HL-60/S4 treated with phorbol 12-myristate 13-acetate at 8.2 ng/mL for 4 days and 3 days (cell line): ENCODE measurements around the gene TAF4.

ENCODE experiments used
- in situ Hi-C: fragments of 300-500 bp; cut with MboI; formaldehyde crosslinking; loops from 2 replicates; pipeline ENCODE4 v1.15.0; 2022; ENCODE audit warnings: low sequenced_read_pairs

Gene TAF4

GRCh38 chr20:62025394-62025793 lies 40.3 kb downstream of the TAF4 start:
- in situ Hi-C loops: no loop called here

- in situ Hi-C loops: loop anchor here (25.0 kb wide), 1 partner anchor 113 kb away; the partner anchor contains the start of genes PSMA7 and SS18L1
Observed at GRCh38 chr20:62023935-62024334, 41.7 kb downstream of the TAF4 start.

GRCh38 chr20:62022575-62023139 lies 43.0 kb downstream of the TAF4 start:
- in situ Hi-C loops: loop anchor here (25.0 kb wide), 1 partner anchor 115 kb away; the partner anchor contains the start of genes PSMA7 and SS18L1

- in situ Hi-C loops: loop anchor here (25.0 kb wide), 1 partner anchor 115 kb away; the partner anchor contains the start of genes PSMA7 and SS18L1
Observed at GRCh38 chr20:62021793-62022385, 43.8 kb downstream of the TAF4 start.

GRCh38 chr20:62020935-62021701 lies 44.6 kb downstream of the TAF4 start:
- in situ Hi-C loops: loop anchor here (25.0 kb wide), 1 partner anchor 116 kb away; the partner anchor contains the start of genes PSMA7 and SS18L1

GRCh38 chr20:62019881-62020492 lies 45.7 kb downstream of the TAF4 start:
- in situ Hi-C loops: loop anchor here (25.0 kb wide), 1 partner anchor 117 kb away; the partner anchor contains the start of genes PSMA7 and SS18L1

GRCh38 chr20:62019144-62019805 lies 46.4 kb downstream of the TAF4 start:
- in situ Hi-C loops: loop anchor here (25.0 kb wide), 1 partner anchor 118 kb away; the partner anchor contains the start of genes PSMA7 and SS18L1

GRCh38 chr20:62018437-62019143 lies 47.1 kb downstream of the TAF4 start:
- in situ Hi-C loops: loop anchor here (25.0 kb wide), 1 partner anchor 119 kb away; the partner anchor contains the start of genes PSMA7 and SS18L1

- in situ Hi-C loops: loop anchor here (25.0 kb wide), 1 partner anchor 122 kb away; the partner anchor contains the start of genes PSMA7 and SS18L1
Observed at GRCh38 chr20:62015540-62016288, 50.0 kb downstream of the TAF4 start.

- in situ Hi-C loops: loop anchor here (25.0 kb wide), 1 partner anchor 122 kb away; the partner anchor contains the start of genes PSMA7 and SS18L1
Observed at GRCh38 chr20:62014889-62015537, 50.7 kb downstream of the TAF4 start.

GRCh38 chr20:62014488-62014775 lies 51.2 kb downstream of the TAF4 start:
- in situ Hi-C loops: loop anchor here (25.0 kb wide), 1 partner anchor 123 kb away; the partner anchor contains the start of genes PSMA7 and SS18L1

- in situ Hi-C loops: loop anchor here (25.0 kb wide), 1 partner anchor 125 kb away; the partner anchor contains the start of genes PSMA7 and SS18L1
Observed at GRCh38 chr20:62012631-62013030, 53.0 kb downstream of the TAF4 start.

- in situ Hi-C loops: loop anchor here (25.0 kb wide), 1 partner anchor 125 kb away; the partner anchor contains the start of genes PSMA7 and SS18L1
Observed at GRCh38 chr20:62011938-62012534, 53.6 kb downstream of the TAF4 start.

- in situ Hi-C loops: loop anchor here (25.0 kb wide), 1 partner anchor 126 kb away; the partner anchor contains the start of genes PSMA7 and SS18L1
Observed at GRCh38 chr20:62011403-62011790, 54.3 kb downstream of the TAF4 start.

GRCh38 chr20:62010551-62011402 lies 54.9 kb downstream of the TAF4 start:
- in situ Hi-C loops: loop anchor here (25.0 kb wide), 1 partner anchor 127 kb away; the partner anchor contains the start of genes PSMA7 and SS18L1

GRCh38 chr20:62009869-62010445 lies 55.7 kb downstream of the TAF4 start:
- in situ Hi-C loops: loop anchor here (25.0 kb wide), 1 partner anchor 127 kb away; the partner anchor contains the start of genes PSMA7 and SS18L1
